A673 (cell line): ENCODE data around the gene ZNF69.
"Not testable (repeated sequence)": the region's sequence is repeated elsewhere in the genome, so short reads cannot be mapped to it uniquely, and the experiment has no call there.

Source experiments
- EZH2 ChIP-seq: fragments of 200-600 bp; sonication (generic); IDR thresholded peaks from 2 replicates; pipeline ENCODE4 v1.6.1; 2017; ENCODE audit warnings: borderline replicate concordance, low read depth, mild to moderate bottlenecking, mixed read lengths, antibody characterized with exemption, low read length; ENCODE audit not compliant: poor library complexity, severe bottlenecking
- TF ChIP-seq, protein P1 (sequence below): fragments of 300-800, 200-600 bp; sonication (generic); conservative IDR thresholded peaks from 2 replicates; pipeline ENCODE4 v1.5.1; 2017; ENCODE audit warnings: low read depth, mild to moderate bottlenecking, antibody characterized with exemption, low read length, moderate library complexity, mixed read lengths

DNA sequence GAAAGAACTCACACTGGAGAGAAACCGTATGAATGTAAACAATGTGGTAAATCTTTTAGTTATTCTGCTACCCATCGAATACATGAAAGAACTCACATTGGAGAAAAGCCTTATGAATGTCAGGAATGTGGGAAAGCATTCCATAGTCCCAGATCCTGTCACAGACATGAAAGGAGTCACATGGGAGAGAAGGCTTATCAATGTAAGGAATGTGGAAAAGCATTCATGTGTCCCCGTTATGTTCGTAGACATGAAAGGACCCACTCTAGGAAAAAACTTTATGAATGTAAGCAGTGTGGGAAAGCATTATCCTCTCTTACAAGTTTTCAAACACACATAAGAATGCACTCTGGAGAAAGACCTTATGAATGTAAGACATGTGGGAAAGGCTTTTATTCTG, 19.8 kb upstream of the ZNF69 start:
- TF ChIP-seq, protein P1, sequence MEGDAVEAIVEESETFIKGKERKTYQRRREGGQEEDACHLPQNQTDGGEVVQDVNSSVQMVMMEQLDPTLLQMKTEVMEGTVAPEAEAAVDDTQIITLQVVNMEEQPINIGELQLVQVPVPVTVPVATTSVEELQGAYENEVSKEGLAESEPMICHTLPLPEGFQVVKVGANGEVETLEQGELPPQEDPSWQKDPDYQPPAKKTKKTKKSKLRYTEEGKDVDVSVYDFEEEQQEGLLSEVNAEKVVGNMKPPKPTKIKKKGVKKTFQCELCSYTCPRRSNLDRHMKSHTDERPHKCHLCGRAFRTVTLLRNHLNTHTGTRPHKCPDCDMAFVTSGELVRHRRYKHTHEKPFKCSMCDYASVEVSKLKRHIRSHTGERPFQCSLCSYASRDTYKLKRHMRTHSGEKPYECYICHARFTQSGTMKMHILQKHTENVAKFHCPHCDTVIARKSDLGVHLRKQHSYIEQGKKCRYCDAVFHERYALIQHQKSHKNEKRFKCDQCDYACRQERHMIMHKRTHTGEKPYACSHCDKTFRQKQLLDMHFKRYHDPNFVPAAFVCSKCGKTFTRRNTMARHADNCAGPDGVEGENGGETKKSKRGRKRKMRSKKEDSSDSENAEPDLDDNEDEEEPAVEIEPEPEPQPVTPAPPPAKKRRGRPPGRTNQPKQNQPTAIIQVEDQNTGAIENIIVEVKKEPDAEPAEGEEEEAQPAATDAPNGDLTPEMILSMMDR: not testable (repeated sequence)
- not testable (repeated sequence) for TF ChIP-seq EZH2
